Keratinocyte (primary cell): ENCODE results near the gene COTL1. TPM values are rescaled to one million over a fixed set of nuclear protein-coding genes. Genes with fewer than 3 reads are reported as not detected.

ENCODE experiments used
- DNase-seq: peaks from one replicate; pipeline ENCODE4 v3.0.0-alpha.2; 2011; ENCODE audit warnings: low read depth, missing footprints, low spot score
- FAIRE-seq: peaks from 2 replicates; lab custom pipeline; 2011; peaks lifted over from hg19 to GRCh38; lab: Jason Lieb, UNC
- H2AFZ ChIP-seq: 2 replicates; pipeline ENCODE4 v1.6.0; 2012; ENCODE audit warnings: low read length, control low read depth, inconsistent platforms; ENCODE audit not compliant: control insufficient read depth
- H3K27ac ChIP-seq: 2 replicates; pipeline ENCODE4 v1.5.1; 2011; ENCODE audit warnings: low read length; ENCODE audit not compliant: control insufficient read depth, insufficient read depth
- H3K27me3 ChIP-seq: 3 replicates; pipeline ENCODE4 v1.6.0; 2011; ENCODE audit warnings: low read length; ENCODE audit not compliant: control insufficient read depth, insufficient read depth; ENCODE audit errors: extremely low read depth
- H3K36me3 ChIP-seq, 2 experiments: 2 replicates in 1 of 2; 3 replicates in 1 of 2; pipeline ENCODE4 v1.5.1; 2011; ENCODE audit warnings: low read length in 2 of 2, mild to moderate bottlenecking in 1 of 2; ENCODE audit not compliant: control insufficient read depth in 2 of 2, insufficient read depth in 2 of 2; ENCODE audit errors: extremely low read depth in 1 of 2
- H3K4me1 ChIP-seq: 3 replicates; pipeline ENCODE4 v1.5.1; 2011; ENCODE audit warnings: low read length; ENCODE audit not compliant: control insufficient read depth, insufficient read depth; ENCODE audit errors: extremely low read depth
- H3K4me2 ChIP-seq: 3 replicates; pipeline ENCODE4 v1.6.0; 2011; ENCODE audit warnings: low read depth, low read length; ENCODE audit not compliant: control insufficient read depth, insufficient read depth; ENCODE audit errors: extremely low read depth
- H3K4me3 ChIP-seq, 3 experiments: fragments of 200-600 bp in 1 of 3; sonication (generic) in 1 of 3; 2 replicates in 2 of 3; 3 replicates in 1 of 3; pipeline ENCODE4 v1.5.1; 2011 to 2016; ENCODE audit warnings: low read length in 3 of 3, mild to moderate bottlenecking in 3 of 3, control low read depth in 2 of 3, inconsistent platforms in 1 of 3, low read depth in 1 of 3, mixed read lengths in 1 of 3, mixed run types in 1 of 3, moderate library complexity in 1 of 3; ENCODE audit not compliant: control insufficient read depth in 2 of 3, insufficient read depth in 2 of 3; ENCODE audit errors: extremely low read depth in 1 of 3
- H3K79me2 ChIP-seq: 2 replicates; pipeline ENCODE4 v1.6.0; 2012; ENCODE audit warnings: low read length; ENCODE audit not compliant: control insufficient read depth, insufficient read depth
- H3K9ac ChIP-seq: 3 replicates; pipeline ENCODE4 v1.6.0; 2011; ENCODE audit warnings: low read length; ENCODE audit not compliant: control insufficient read depth, insufficient read depth; ENCODE audit errors: extremely low read depth
- H3K9me1 ChIP-seq: 3 replicates; pipeline ENCODE4 v1.6.0; 2011; ENCODE audit warnings: low read length; ENCODE audit not compliant: control insufficient read depth, insufficient read depth; ENCODE audit errors: extremely low read depth
- H3K9me3 ChIP-seq: 2 replicates; pipeline ENCODE4 v1.5.1; 2012; ENCODE audit warnings: low read depth, low read length; ENCODE audit not compliant: control insufficient read depth
- H4K20me1 ChIP-seq: 3 replicates; pipeline ENCODE4 v1.6.0; 2011; ENCODE audit warnings: low read length; ENCODE audit not compliant: control insufficient read depth, insufficient read depth; ENCODE audit errors: extremely low read depth
- CTCF ChIP-seq, 3 experiments: IDR thresholded peaks in 1 of 3; conservative IDR thresholded peaks in 1 of 3; optimal IDR thresholded peaks in 1 of 3; 2 replicates in 2 of 3; 3 replicates in 1 of 3; pipeline versions ENCODE3 to v1.5.1; 2011; ENCODE audit warnings: low read length in 3 of 3, mild to moderate bottlenecking in 3 of 3, moderate library complexity in 2 of 3, control low read depth in 1 of 3, inconsistent platforms in 1 of 3; ENCODE audit not compliant: insufficient read depth in 2 of 3; ENCODE audit errors: extremely low read depth in 1 of 3
- EZH2 ChIP-seq: IDR thresholded peaks from one replicate; pipeline ENCODE4 v1.6.1; 2012; ENCODE audit warnings: inconsistent platforms, mild to moderate bottlenecking, low read length, moderate library complexity
- dilution Hi-C: fragments of 300-500 bp; cut with MboI; formaldehyde crosslinking; loops from one replicate; pipeline ENCODE4 v1.7.0; 2020; ENCODE audit warnings: low sequenced_read_pairs; ENCODE audit not compliant: extremely low pct_ligation_motif_present
- polyA plus RNA-seq, 5 experiments: library from polyadenylated mRNA; depleted of rRNA in 3 of 5; stranded (reverse) in 3 of 5; stranded (forward) in 1 of 5; unstranded in 1 of 5; fragments of >200 nt; gene quantifications; 1 replicate in 1 of 5; 2 replicates in 3 of 5; 3 replicates in 1 of 5; pipeline versions ENCODE4 v1.2.1 to v1.2.3, GENCODE V29; 2011 to 2012; ENCODE audit warnings: missing spikeins in 2 of 5, low read depth in 1 of 5, low replicate concordance in 1 of 5

Gene COTL1
- polyA plus RNA-seq, 1 donor (not counting 4 experiments of a cell fraction or from before 2014, with no cell fraction given) = 116 TPM

GRCh38 chr16:84524346-84524920 lies 93.4 kb downstream of the COTL1 start:
- H3K4me1 ChIP-seq = peaks cover 25% of the 10 kb centered on the region

GRCh38 chr16:84521497-84521770 lies 96.4 kb downstream of the COTL1 start:
- FAIRE-seq (no peak), DNase-seq (no peak)
- Histone ChIP-seq H3K4me1 (peaks cover 15% of the 10 kb centered on the region), H4K20me1 (no peaks in the 10 kb centered on the region), H3K36me3 (no peaks in the 10 kb centered on the region), H3K79me2 (no peaks in the 10 kb centered on the region), H2AFZ (peak overlapping the region; percentile 63), H3K27me3 (no peaks in the 10 kb centered on the region), H3K4me3 (no peak overlapping the region), H3K9me1 (no peaks in the 10 kb centered on the region), H3K27ac (no peak overlapping the region), H3K9me3 (no peaks in the 10 kb centered on the region), H3K4me2 (peak overlapping the region; percentile 67), H3K9ac (peak overlapping the region; percentile 15)
- dilution Hi-C loops = no loop called here
- TF ChIP-seq EZH2 (no peak), CTCF (optimal IDR thresholded peaks at IDR 0.05 in 1 of 3, IDR thresholded peaks at IDR 0.05 in 1 of 3, conservative IDR thresholded peaks at IDR 0.05 in 1 of 3; ENCODE audit: extremely low read depth in 1 of 3, insufficient read depth in 2 of 3, low read length in 3 of 3) (no peak)

More at GRCh38 chr16:84524346-84524920, 93.4 kb downstream of the COTL1 start:
- dilution Hi-C loops = no loop called here
- no peak overlapping the region for H3K27ac ChIP-seq
- no peaks in the 10 kb centered on the region for H3K9me1 ChIP-seq
- no peak for TF ChIP-seq EZH2
- no peak for TF ChIP-seq CTCF (optimal IDR thresholded peaks at IDR 0.05 in 1 of 3, IDR thresholded peaks at IDR 0.05 in 1 of 3, conservative IDR thresholded peaks at IDR 0.05 in 1 of 3; ENCODE audit: extremely low read depth in 1 of 3, insufficient read depth in 2 of 3, low read length in 3 of 3)
- FAIRE-seq (no peak), DNase-seq (no peak)
- no peaks in the 10 kb centered on the region for H4K20me1 ChIP-seq
- peaks cover 2% of the 10 kb centered on the region for H3K9me3 ChIP-seq
- no peaks in the 10 kb centered on the region for H3K27me3 ChIP-seq
- H3K36me3 ChIP-seq = no peaks in the 10 kb centered on the region
- H2AFZ ChIP-seq = no peak overlapping the region
- no peak overlapping the region for H3K4me2 ChIP-seq
- H3K4me3 ChIP-seq = no peak overlapping the region
- H3K79me2 ChIP-seq = no peaks in the 10 kb centered on the region
- no peak overlapping the region for H3K9ac ChIP-seq
